ENCODE data around the gene PLEKHA7.
"Not testable (repeated sequence)": the region's sequence is repeated elsewhere in the genome, so short reads cannot be mapped to it uniquely, and the experiment has no call there.

The PLEKHA7 gene

GRCh38 chr11:16925561-16926065 lies 88.6 kb downstream of the PLEKHA7 start:
- no peak overlapping the region; the same call in 1 of the 2 replicates for H3K4me3 ChIP-seq (ENCODE audit: low read length)
- no peak for TF ChIP-seq ZNF274 (IDR thresholded peaks at IDR 0.05; ENCODE audit: low read depth, low read length)

GRCh38 chr11:16924826-16925560 lies 89.2 kb downstream of the PLEKHA7 start:
- no peak for TF ChIP-seq ZNF274 (IDR thresholded peaks at IDR 0.05; ENCODE audit: low read depth, low read length)
- H3K4me3 ChIP-seq (ENCODE audit: low read length) = peak overlapping the region; percentile 19; the same call in 1 of the 2 replicates

- TF ChIP-seq ZNF274 (IDR thresholded peaks at IDR 0.05; ENCODE audit: low read depth, low read length) = no peak
- no peak overlapping the region for H3K4me3 ChIP-seq (ENCODE audit: low read length)
Measured at GRCh38 chr11:16924462-16924825, 89.8 kb downstream of the PLEKHA7 start.

GRCh38 chr11:16923987-16924386 lies 90.2 kb downstream of the PLEKHA7 start:
- TF ChIP-seq ZNF274 (IDR thresholded peaks at IDR 0.05; ENCODE audit: low read depth, low read length) = no peak

GRCh38 chr11:16921668-16922067 lies 92.5 kb downstream of the PLEKHA7 start:
- no peak overlapping the region for H3K4me3 ChIP-seq (ENCODE audit: low read length)
- TF ChIP-seq ZNF274 (IDR thresholded peaks at IDR 0.05; ENCODE audit: low read depth, low read length) = no peak

More at GRCh38 chr11:16923987-16924386, 90.2 kb downstream of the PLEKHA7 start:
- H3K4me3 ChIP-seq (ENCODE audit: low read length) = no peak overlapping the region

- no peak overlapping the region for H3K4me3 ChIP-seq (ENCODE audit: low read length)
- TF ChIP-seq ZNF274 (IDR thresholded peaks at IDR 0.05; ENCODE audit: low read depth, low read length) = no peak
Measured at GRCh38 chr11:16921019-16921418, 93.2 kb downstream of the PLEKHA7 start.

- no peak for TF ChIP-seq ZNF274 (IDR thresholded peaks at IDR 0.05; ENCODE audit: low read depth, low read length)
- no peak overlapping the region for H3K4me3 ChIP-seq (ENCODE audit: low read length)
Measured at GRCh38 chr11:16920559-16920958, 93.7 kb downstream of the PLEKHA7 start.

GRCh38 chr11:16918543-16919182 lies 95.6 kb downstream of the PLEKHA7 start:
- not testable (repeated sequence) for H3K4me3 ChIP-seq (ENCODE audit: low read length)

- TF ChIP-seq ZNF274 (IDR thresholded peaks at IDR 0.05; ENCODE audit: low read depth, low read length) = no peak
- no peak overlapping the region for H3K4me3 ChIP-seq (ENCODE audit: low read length)
Measured at GRCh38 chr11:16917941-16918340, 96.3 kb downstream of the PLEKHA7 start.

GRCh38 chr11:16912692-16913111 lies 101.5 kb downstream of the PLEKHA7 start:
- no peak for TF ChIP-seq ZNF274 (IDR thresholded peaks at IDR 0.05; ENCODE audit: low read depth, low read length)

GRCh38 chr11:16911658-16912057 lies 102.6 kb downstream of the PLEKHA7 start:
- TF ChIP-seq ZNF274 (IDR thresholded peaks at IDR 0.05; ENCODE audit: low read depth, low read length) = no peak

More at GRCh38 chr11:16912692-16913111, 101.5 kb downstream of the PLEKHA7 start:
- H3K4me3 ChIP-seq (ENCODE audit: low read length) = no peak overlapping the region

GRCh38 chr11:16911186-16911585 lies 103.0 kb downstream of the PLEKHA7 start:
- no peak overlapping the region for H3K4me3 ChIP-seq (ENCODE audit: low read length)
- no peak for TF ChIP-seq ZNF274 (IDR thresholded peaks at IDR 0.05; ENCODE audit: low read depth, low read length)

More at GRCh38 chr11:16911658-16912057, 102.6 kb downstream of the PLEKHA7 start:
- no peak overlapping the region for H3K4me3 ChIP-seq (ENCODE audit: low read length)

GRCh38 chr11:16909359-16910035 lies 104.7 kb downstream of the PLEKHA7 start:
- no peak for TF ChIP-seq ZNF274 (IDR thresholded peaks at IDR 0.05; ENCODE audit: low read depth, low read length)
- H3K4me3 ChIP-seq (ENCODE audit: low read length) = no peak overlapping the region

GRCh38 chr11:16905375-16905774 lies 108.8 kb downstream of the PLEKHA7 start:
- TF ChIP-seq ZNF274 (IDR thresholded peaks at IDR 0.05; ENCODE audit: low read depth, low read length) = no peak
- no peak overlapping the region for H3K4me3 ChIP-seq (ENCODE audit: low read length)

GRCh38 chr11:16904761-16905160 lies 109.5 kb downstream of the PLEKHA7 start:
- H3K4me3 ChIP-seq (ENCODE audit: low read length) = not testable (repeated sequence)
